Astrocyte (in vitro differentiated cells and primary cell): ENCODE data around the gene TNN. TPM values are rescaled to one million over a fixed set of nuclear protein-coding genes. Genes with fewer than 3 reads are reported as not detected.
A peak's percentile ranks its signal among the peaks of the same experiment; 100 is the strongest.

Experiments
- DNase-seq: peaks from one replicate; pipeline ENCODE4 v3.0.0-alpha.2; 2010; ENCODE audit warnings: low read depth
- FAIRE-seq: peaks from 2 replicates; lab custom pipeline; 2011; peaks lifted over from hg19 to GRCh38; lab: Jason Lieb, UNC
- H2AFZ ChIP-seq: 2 replicates; pipeline ENCODE4 v1.6.0; 2012; ENCODE audit warnings: low read depth, low read length, inconsistent platforms
- H3K27ac ChIP-seq: 2 replicates; pipeline ENCODE4 v1.5.1; 2011; ENCODE audit warnings: low read depth, low read length, inconsistent platforms
- H3K27me3 ChIP-seq: 2 replicates; pipeline ENCODE4 v1.6.0; 2011; ENCODE audit warnings: low read length, inconsistent platforms; ENCODE audit not compliant: insufficient read depth
- H3K36me3 ChIP-seq: 2 replicates; pipeline ENCODE4 v1.5.1; 2011; ENCODE audit warnings: low read length, inconsistent platforms; ENCODE audit not compliant: insufficient read depth
- H3K4me1 ChIP-seq: 2 replicates; pipeline ENCODE4 v1.5.1; 2011; ENCODE audit warnings: low read length, inconsistent platforms; ENCODE audit not compliant: insufficient read depth
- H3K4me2 ChIP-seq: 2 replicates; pipeline ENCODE4 v1.6.0; 2012; ENCODE audit warnings: low read length, inconsistent platforms
- H3K4me3 ChIP-seq: 2 replicates; pipeline ENCODE4 v1.5.1; 2011; ENCODE audit warnings: low read depth, mild to moderate bottlenecking, low read length, inconsistent platforms; ENCODE audit not compliant: insufficient read depth
- H3K79me2 ChIP-seq: 2 replicates; pipeline ENCODE4 v1.6.0; 2012; ENCODE audit warnings: mild to moderate bottlenecking, low read length, inconsistent platforms; ENCODE audit not compliant: insufficient read depth
- H3K9ac ChIP-seq: 2 replicates; pipeline ENCODE4 v1.6.0; 2012; ENCODE audit warnings: mild to moderate bottlenecking, low read length, inconsistent platforms
- H3K9me3 ChIP-seq: 2 replicates; pipeline ENCODE4 v1.5.1; 2012; ENCODE audit warnings: low read depth, mild to moderate bottlenecking, low read length, inconsistent platforms; ENCODE audit not compliant: insufficient read depth
- H4K20me1 ChIP-seq: 2 replicates; pipeline ENCODE4 v1.6.0; 2012; ENCODE audit warnings: low read length, inconsistent platforms; ENCODE audit not compliant: insufficient read depth
- H3K27ac Mint-ChIP-seq: one replicate; pipeline ENCODE4 v1.8.0; 2021; ENCODE audit warnings: mild to moderate bottlenecking, mixed read lengths; ENCODE audit not compliant: unreplicated experiment
- H3K27me3 Mint-ChIP-seq: one replicate; pipeline ENCODE4 v1.8.0; 2021; ENCODE audit warnings: low read depth, mixed read lengths; ENCODE audit not compliant: unreplicated experiment
- H3K36me3 Mint-ChIP-seq: one replicate; pipeline ENCODE4 v1.8.0; 2021; ENCODE audit warnings: low read depth, mixed read lengths; ENCODE audit not compliant: unreplicated experiment
- H3K4me1 Mint-ChIP-seq: one replicate; pipeline ENCODE4 v1.8.0; 2021; ENCODE audit warnings: low read depth, mixed read lengths; ENCODE audit not compliant: unreplicated experiment
- H3K4me3 Mint-ChIP-seq: one replicate; pipeline ENCODE4 v1.8.0; 2021; ENCODE audit warnings: mild to moderate bottlenecking, moderate library complexity, mixed read lengths; ENCODE audit not compliant: unreplicated experiment
- H3K9me3 Mint-ChIP-seq: one replicate; pipeline ENCODE4 v1.8.0; 2021; ENCODE audit warnings: mild to moderate bottlenecking, mixed read lengths; ENCODE audit not compliant: unreplicated experiment
- EZH2 ChIP-seq: IDR thresholded peaks from 2 replicates; pipeline ENCODE4 v1.6.1; 2012; ENCODE audit warnings: mild to moderate bottlenecking, low read length, inconsistent platforms; ENCODE audit not compliant: insufficient read depth
- total RNA-seq: library from RNA; stranded (reverse); gene quantifications from 2 replicates; pipeline ENCODE4 v1.2.1, GENCODE V29; 2021
- TF ChIP-seq, protein P1 (sequence below): IDR thresholded peaks from 2 replicates; pipeline ENCODE4 v1.5.1; 2011; ENCODE audit warnings: low read depth, mild to moderate bottlenecking, inconsistent platforms, low read length, moderate library complexity; ENCODE audit not compliant: insufficient read depth

Gene TNN
- total RNA-seq, 1 donor from 2014 or later, result 0.16 TPM

DNA sequence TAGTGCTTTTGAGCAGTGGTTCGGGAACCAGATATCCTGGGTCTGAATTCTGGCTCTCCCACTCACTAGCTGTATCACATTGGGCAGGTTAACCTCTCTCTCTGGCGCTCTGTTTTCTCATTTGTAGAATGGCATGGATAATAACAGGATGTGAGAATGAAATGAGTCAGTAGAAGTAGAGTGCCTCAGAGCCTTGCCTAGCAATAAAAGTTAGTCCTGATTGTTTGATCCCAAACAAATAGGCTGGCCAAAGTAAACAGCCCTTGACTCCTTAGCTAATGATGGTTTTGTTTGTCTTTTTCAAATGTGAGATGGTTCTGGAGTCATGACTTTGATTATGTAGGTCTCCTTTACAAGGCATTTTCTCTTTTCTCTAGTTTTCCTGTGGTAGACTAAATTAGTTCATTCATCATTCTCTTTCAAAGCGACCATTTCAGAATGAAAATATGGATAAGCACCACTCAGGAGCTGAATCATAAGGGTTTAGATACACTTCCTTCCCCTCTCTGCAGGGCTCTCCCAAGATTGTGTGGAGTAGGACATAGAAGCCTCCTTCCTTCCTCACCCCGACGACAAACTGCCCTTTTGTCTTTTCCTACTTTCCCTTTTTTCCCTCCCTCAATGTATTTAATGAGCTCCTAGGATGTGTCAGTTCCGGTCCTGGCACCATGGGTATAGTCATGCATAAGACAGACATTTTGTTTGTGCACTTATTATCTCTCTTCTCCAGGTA, 101.8 kb downstream of the TNN start:
- H3K79me2 ChIP-seq, result no peaks in the 10 kb centered on the region
- peak overlapping the region; percentile 10 for H3K27ac ChIP-seq
- no peak overlapping the region for H3K4me3 Mint-ChIP-seq
- H3K4me1 ChIP-seq, result peaks cover 8% of the 10 kb centered on the region
- H3K36me3 ChIP-seq, result no peaks in the 10 kb centered on the region
- no peak overlapping the region for H2AFZ ChIP-seq
- FAIRE-seq, result no peak
- no peaks in the 10 kb centered on the region for H3K9me3 ChIP-seq
- no peak overlapping the region for H3K4me3 ChIP-seq
- H3K27me3 ChIP-seq, result no peaks in the 10 kb centered on the region
- no peak for TF ChIP-seq EZH2
- TF ChIP-seq, protein P1, sequence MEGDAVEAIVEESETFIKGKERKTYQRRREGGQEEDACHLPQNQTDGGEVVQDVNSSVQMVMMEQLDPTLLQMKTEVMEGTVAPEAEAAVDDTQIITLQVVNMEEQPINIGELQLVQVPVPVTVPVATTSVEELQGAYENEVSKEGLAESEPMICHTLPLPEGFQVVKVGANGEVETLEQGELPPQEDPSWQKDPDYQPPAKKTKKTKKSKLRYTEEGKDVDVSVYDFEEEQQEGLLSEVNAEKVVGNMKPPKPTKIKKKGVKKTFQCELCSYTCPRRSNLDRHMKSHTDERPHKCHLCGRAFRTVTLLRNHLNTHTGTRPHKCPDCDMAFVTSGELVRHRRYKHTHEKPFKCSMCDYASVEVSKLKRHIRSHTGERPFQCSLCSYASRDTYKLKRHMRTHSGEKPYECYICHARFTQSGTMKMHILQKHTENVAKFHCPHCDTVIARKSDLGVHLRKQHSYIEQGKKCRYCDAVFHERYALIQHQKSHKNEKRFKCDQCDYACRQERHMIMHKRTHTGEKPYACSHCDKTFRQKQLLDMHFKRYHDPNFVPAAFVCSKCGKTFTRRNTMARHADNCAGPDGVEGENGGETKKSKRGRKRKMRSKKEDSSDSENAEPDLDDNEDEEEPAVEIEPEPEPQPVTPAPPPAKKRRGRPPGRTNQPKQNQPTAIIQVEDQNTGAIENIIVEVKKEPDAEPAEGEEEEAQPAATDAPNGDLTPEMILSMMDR, result no peak
- no peak for DNase-seq
- no peak overlapping the region for H3K27ac Mint-ChIP-seq
- peaks cover 5% of the 10 kb centered on the region for H3K9me3 Mint-ChIP-seq
- no peaks in the 10 kb centered on the region for H3K4me1 Mint-ChIP-seq
- H3K27me3 Mint-ChIP-seq, result no peaks in the 10 kb centered on the region
- H3K36me3 Mint-ChIP-seq, result peaks cover 4% of the 10 kb centered on the region
- no peaks in the 10 kb centered on the region for H4K20me1 ChIP-seq
- peak overlapping the region; percentile 59 for H3K4me2 ChIP-seq
- no peak overlapping the region for H3K9ac ChIP-seq

- Histone ChIP-seq H4K20me1 (no peaks in the 10 kb centered on the region), H3K9ac (no peak overlapping the region), H3K36me3 (no peaks in the 10 kb centered on the region), H3K9me3 (no peaks in the 10 kb centered on the region), H2AFZ (no peak overlapping the region), H3K4me3 (no peak overlapping the region), H3K27ac (no peak overlapping the region), H3K79me2 (no peaks in the 10 kb centered on the region), H3K4me2 (no peak overlapping the region), H3K27me3 (no peaks in the 10 kb centered on the region), H3K4me1 (peaks cover 8% of the 10 kb centered on the region)
- DNase-seq (no peak), FAIRE-seq (no peak)
- Mint-ChIP-seq H3K27me3 (no peaks in the 10 kb centered on the region), H3K9me3 (peaks cover 5% of the 10 kb centered on the region), H3K4me3 (no peak overlapping the region), H3K27ac (no peak overlapping the region), H3K36me3 (peaks cover 2% of the 10 kb centered on the region), H3K4me1 (no peaks in the 10 kb centered on the region)
- TF ChIP-seq EZH2, result no peak
These were observed 103.6 kb downstream of the TNN start for GRCh38 chr1:175171036-175171913.

DNA sequence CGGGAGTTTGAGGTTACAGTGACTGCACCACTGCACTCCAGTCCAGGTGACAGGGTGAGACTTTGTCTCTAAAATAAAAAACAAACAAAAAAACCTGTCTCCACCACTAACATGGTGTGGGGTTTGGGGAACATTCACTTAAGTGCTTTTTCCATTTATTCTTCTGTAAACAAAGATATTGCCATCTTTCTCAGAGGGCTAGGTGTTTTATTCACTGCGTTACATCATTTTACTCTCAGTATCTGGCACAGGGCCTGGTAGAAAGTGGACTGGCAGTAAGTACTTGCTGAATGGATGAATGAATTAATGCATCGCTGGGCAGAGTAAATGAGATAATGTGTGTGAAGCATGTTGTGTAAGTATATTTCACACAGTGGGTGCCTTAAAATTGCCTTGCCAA, 104.9 kb downstream of the TNN start:
- Mint-ChIP-seq H3K4me1 (no peaks in the 10 kb centered on the region), H3K27ac (no peak overlapping the region), H3K4me3 (no peak overlapping the region), H3K27me3 (no peaks in the 10 kb centered on the region), H3K9me3 (peaks cover 5% of the 10 kb centered on the region), H3K36me3 (peaks cover 2% of the 10 kb centered on the region)
- Histone ChIP-seq H3K27me3 (no peaks in the 10 kb centered on the region), H3K4me2 (no peak overlapping the region), H3K9ac (no peak overlapping the region), H3K79me2 (no peaks in the 10 kb centered on the region), H4K20me1 (no peaks in the 10 kb centered on the region), H3K4me1 (peaks cover 8% of the 10 kb centered on the region), H3K27ac (no peak overlapping the region), H2AFZ (no peak overlapping the region), H3K36me3 (no peaks in the 10 kb centered on the region), H3K9me3 (no peaks in the 10 kb centered on the region), H3K4me3 (no peak overlapping the region)
- TF ChIP-seq, protein P1, result no peak
- TF ChIP-seq EZH2, result no peak
- FAIRE-seq, result no peak
- no peak for DNase-seq
